M059J (cell line): ENCODE measurements around the gene ZNF394. TPM values are rescaled to one million over a fixed set of nuclear protein-coding genes. Genes with fewer than 3 reads are reported as not detected.

Experiments used
- DNase-seq: peaks from one replicate; pipeline ENCODE4 v3.0.0-alpha.2; 2012; ENCODE audit warnings: low read depth
- total RNA-seq: library from RNA; depleted of rRNA; stranded (reverse); fragments of >200 nt; shearing (Covaris generic); gene quantifications from 2 replicates; pipeline ENCODE4 v1.2.3, GENCODE V29; 2014; rRNA removed

The ZNF394 gene
- total RNA-seq, 1 experiment from 2014 or later: 32.0 TPM

- DNase-seq: no peak
Measured at GRCh38 chr7:99449326-99449725, 50.8 kb downstream of the ZNF394 start.

DNA sequence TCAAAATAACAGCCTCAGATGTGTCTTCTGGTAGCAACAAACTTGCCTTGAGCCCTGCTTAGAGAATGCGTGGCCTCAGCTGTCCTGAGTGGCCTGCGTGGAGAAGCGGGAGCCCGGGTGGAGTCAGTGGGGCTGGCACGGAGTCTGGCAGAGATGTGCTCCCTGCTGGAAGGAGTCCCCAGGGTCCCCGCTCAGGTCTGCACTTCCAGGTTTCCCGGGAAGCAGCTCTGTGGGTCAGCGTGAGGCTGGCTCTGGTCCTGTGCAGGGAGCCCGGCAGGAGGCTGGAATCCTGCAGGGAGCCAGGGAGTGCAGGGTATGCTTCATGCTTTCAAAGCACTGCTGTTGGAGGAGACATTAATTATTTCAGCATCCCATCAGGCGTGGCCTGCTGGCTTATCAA is 51.2 kb downstream of the ZNF394 start:
- DNase-seq: no peak

DNA sequence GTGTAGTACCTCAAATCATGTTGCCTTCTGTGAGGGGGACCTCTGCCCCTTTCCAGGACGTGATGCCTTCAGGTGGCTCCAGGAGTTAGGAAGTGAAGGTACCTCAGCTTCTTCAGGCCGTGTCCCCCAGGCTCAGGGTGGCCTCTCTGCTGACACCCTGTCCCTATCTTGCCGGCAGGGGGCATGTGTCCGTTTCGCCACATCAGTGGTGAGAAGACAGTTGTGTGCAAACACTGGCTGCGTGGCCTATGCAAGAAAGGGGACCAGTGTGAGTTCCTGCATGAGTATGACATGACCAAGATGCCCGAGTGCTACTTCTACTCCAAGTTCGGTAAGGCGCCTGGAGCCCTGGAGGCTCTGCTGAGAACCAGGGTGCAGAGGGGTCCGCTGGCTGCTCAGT is 52.1 kb downstream of the ZNF394 start:
- DNase-seq: no peak

- DNase-seq: no peak
Measured at GRCh38 chr7:99446096-99446495, 54.0 kb downstream of the ZNF394 start.

Other genes with a start within 250 kb of the ZNF394 start
- 0.05 and 0.34 TPM in 2 replicates for gene MYH16, start 227.4 kb downstream of the ZNF394 start, total RNA-seq
- gene ARPC1A, start 174.4 kb downstream of the ZNF394 start, total RNA-seq: 252 and 349 TPM in 2 replicates
- 566 and 713 TPM in 2 replicates for gene ARPC1B, start 125.6 kb downstream of the ZNF394 start, total RNA-seq
- gene PDAP1, start 91.7 kb downstream of the ZNF394 start, total RNA-seq: 144 and 165 TPM in 2 replicates
- 144 and 169 TPM in 2 replicates for gene BUD31, start 91.3 kb downstream of the ZNF394 start, total RNA-seq
- 5.0 and 5.1 TPM in 2 replicates for gene PTCD1, start 61.5 kb downstream of the ZNF394 start, total RNA-seq
- 23.2 and 34.9 TPM in 2 replicates for gene CPSF4, start 61.3 kb downstream of the ZNF394 start, total RNA-seq
- 2,015 and 4,702 TPM in 2 replicates for gene ATP5MF, start 34.1 kb downstream of the ZNF394 start, total RNA-seq
- gene ZNF789, start 27.4 kb downstream of the ZNF394 start, total RNA-seq: 5.6 and 7.6 TPM in 2 replicates
- gene ZKSCAN5, start 4.4 kb upstream of the ZNF394 start, total RNA-seq: 12.8 and 19.9 TPM in 2 replicates
- 8.6 and 13.3 TPM in 2 replicates for gene FAM200A, start 51.8 kb upstream of the ZNF394 start, total RNA-seq
- 54.1 and 55.2 TPM in 2 replicates for gene ZNF655, start 58.4 kb upstream of the ZNF394 start, total RNA-seq
- gene TMEM225B, start 98.0 kb upstream of the ZNF394 start, total RNA-seq: 0.20 and 0.62 TPM in 2 replicates
- gene ZSCAN25, start 116.7 kb upstream of the ZNF394 start, total RNA-seq: 5.7 and 12.3 TPM in 2 replicates
- gene CYP3A5, start 179.7 kb upstream of the ZNF394 start, total RNA-seq: 0.05 and 0.15 TPM in 2 replicates
- gene CYP3A7, start 234.9 kb upstream of the ZNF394 start, total RNA-seq: not detected in 2 replicates